GM12872 (cell line): ENCODE data around the gene GCLC.

Experiments used
- TF ChIP-seq, protein P1 (sequence below): IDR thresholded peaks from 3 replicates; pipeline ENCODE4 v1.5.1; 2011; ENCODE audit warnings: low read depth, mild to moderate bottlenecking, low read length, moderate library complexity; ENCODE audit not compliant: insufficient read depth

GCLC gene

GRCh38 chr6:53484476-53485280 lies 60.2 kb downstream of the GCLC start:
- TF ChIP-seq, protein P1, sequence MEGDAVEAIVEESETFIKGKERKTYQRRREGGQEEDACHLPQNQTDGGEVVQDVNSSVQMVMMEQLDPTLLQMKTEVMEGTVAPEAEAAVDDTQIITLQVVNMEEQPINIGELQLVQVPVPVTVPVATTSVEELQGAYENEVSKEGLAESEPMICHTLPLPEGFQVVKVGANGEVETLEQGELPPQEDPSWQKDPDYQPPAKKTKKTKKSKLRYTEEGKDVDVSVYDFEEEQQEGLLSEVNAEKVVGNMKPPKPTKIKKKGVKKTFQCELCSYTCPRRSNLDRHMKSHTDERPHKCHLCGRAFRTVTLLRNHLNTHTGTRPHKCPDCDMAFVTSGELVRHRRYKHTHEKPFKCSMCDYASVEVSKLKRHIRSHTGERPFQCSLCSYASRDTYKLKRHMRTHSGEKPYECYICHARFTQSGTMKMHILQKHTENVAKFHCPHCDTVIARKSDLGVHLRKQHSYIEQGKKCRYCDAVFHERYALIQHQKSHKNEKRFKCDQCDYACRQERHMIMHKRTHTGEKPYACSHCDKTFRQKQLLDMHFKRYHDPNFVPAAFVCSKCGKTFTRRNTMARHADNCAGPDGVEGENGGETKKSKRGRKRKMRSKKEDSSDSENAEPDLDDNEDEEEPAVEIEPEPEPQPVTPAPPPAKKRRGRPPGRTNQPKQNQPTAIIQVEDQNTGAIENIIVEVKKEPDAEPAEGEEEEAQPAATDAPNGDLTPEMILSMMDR = peak; percentile 85

- TF ChIP-seq, protein P1 = no peak
Measured at GRCh38 chr6:53483423-53484353, 61.2 kb downstream of the GCLC start.

DNA sequence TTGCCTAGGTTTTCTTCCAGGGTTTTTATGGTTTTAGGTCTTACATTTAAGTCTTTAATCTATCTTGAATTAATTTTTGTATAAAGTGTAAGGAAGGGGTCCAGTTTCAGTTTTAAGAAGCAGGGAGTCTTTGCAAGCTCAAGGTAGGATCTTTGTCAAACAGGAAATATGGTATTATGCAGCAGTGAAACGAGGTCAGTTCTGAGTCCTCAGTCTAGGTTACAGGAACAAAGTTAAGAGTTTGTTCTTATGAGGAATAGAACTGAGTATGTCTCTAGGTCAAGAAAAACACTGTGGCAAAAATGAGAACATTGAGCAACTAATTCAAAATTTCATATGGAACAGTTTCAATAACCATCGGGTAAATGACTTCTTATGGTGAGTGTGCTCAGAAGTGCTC lies 63.6 kb downstream of the GCLC start:
- TF ChIP-seq, protein P1 = no peak

- TF ChIP-seq, protein P1 = no peak
Measured at GRCh38 chr6:53479871-53480270, 65.0 kb downstream of the GCLC start.

DNA sequence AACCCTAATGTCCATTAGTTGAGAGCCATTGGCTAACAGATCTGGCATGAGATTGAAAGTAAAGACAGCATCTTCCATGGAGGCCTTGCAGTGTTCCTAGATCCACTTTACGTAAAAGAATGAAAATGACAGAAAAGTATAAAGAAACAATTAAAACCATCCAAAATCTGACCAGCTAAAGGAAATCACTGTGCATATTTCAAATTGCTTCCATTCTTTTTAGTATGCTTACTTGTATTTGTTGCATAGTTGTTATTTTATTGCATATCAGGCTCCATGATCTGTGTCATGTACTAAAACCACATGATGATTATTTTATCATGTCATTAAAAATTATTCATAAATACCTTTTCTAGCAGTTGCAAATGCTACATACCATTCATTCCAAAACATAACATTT lies 67.9 kb downstream of the GCLC start:
- TF ChIP-seq, protein P1 = no peak

- TF ChIP-seq, protein P1 = no peak
Measured at GRCh38 chr6:53474010-53474409, 70.9 kb downstream of the GCLC start.

GRCh38 chr6:53469163-53469562 lies 75.7 kb downstream of the GCLC start:
- TF ChIP-seq, protein P1 = no peak
